Measurements from ENCODE around the gene SAMD15. TPM values are rescaled to one million over a fixed set of nuclear protein-coding genes. Genes with fewer than 3 reads are reported as not detected.

Gene SAMD15
- polyA plus RNA-seq, 1 experiment: 0.72 TPM

GRCh38 chr14:77344377-77344996 is 32.7 kb upstream of the SAMD15 start:
- TF ChIP-seq CTCF (IDR thresholded peaks at IDR 0.05; ENCODE audit: low read depth, low read length): no peak
- ChIA-PET CTCF (interaction anchor here (0.6 to 1.8 kb wide), 2 partner anchors 29 to 148 kb away, joined by 3 to 7 read pairs; no protein-coding TSS in a partner anchor), POLR2A (no interaction called here)
- H3K27ac ChIP-seq (ENCODE audit: low read depth, low read length): no peak overlapping the region
- H3K9me3 ChIP-seq (ENCODE audit: control insufficient read depth, insufficient read depth, low read length): no peaks in the 10 kb centered on the region; the same call in 1 of the 2 replicates
- H3K27me3 ChIP-seq (ENCODE audit: control insufficient read depth, insufficient read depth, low read length): no peaks in the 10 kb centered on the region
- no peak overlapping the region for H3K4me3 ChIP-seq (ENCODE audit: low read depth, low read length)
- no peak for DNase-seq (ENCODE audit: low read depth, low spot score)

GRCh38 chr14:77346495-77346894 is 30.7 kb upstream of the SAMD15 start:
- ChIA-PET CTCF (interaction anchor here (0.6 kb wide), 3 partner anchors 18 to 31 kb away, joined by 3 to 6 read pairs (median 4); no protein-coding TSS in a partner anchor), POLR2A (no interaction called here)
- H3K27me3 ChIP-seq (ENCODE audit: control insufficient read depth, insufficient read depth, low read length): no peaks in the 10 kb centered on the region
- DNase-seq (ENCODE audit: low read depth, low spot score): no peak
- H3K27ac ChIP-seq (ENCODE audit: low read depth, low read length): no peak overlapping the region
- H3K4me3 ChIP-seq (ENCODE audit: low read depth, low read length): no peak overlapping the region
- TF ChIP-seq CTCF (IDR thresholded peaks at IDR 0.05; ENCODE audit: low read depth, low read length): no peak
- no peaks in the 10 kb centered on the region; the same call in 1 of the 2 replicates for H3K9me3 ChIP-seq (ENCODE audit: control insufficient read depth, insufficient read depth, low read length)

GRCh38 chr14:77347751-77348150 is 29.4 kb upstream of the SAMD15 start:
- DNase-seq (ENCODE audit: low read depth, low spot score): no peak
- H3K27me3 ChIP-seq (ENCODE audit: control insufficient read depth, insufficient read depth, low read length): no peaks in the 10 kb centered on the region
- H3K4me3 ChIP-seq (ENCODE audit: low read depth, low read length): no peak overlapping the region
- ChIA-PET CTCF (no interaction called here), POLR2A (no interaction called here)
- H3K9me3 ChIP-seq (ENCODE audit: control insufficient read depth, insufficient read depth, low read length): no peaks in the 10 kb centered on the region
- no peak for TF ChIP-seq CTCF (IDR thresholded peaks at IDR 0.05; ENCODE audit: low read depth, low read length)
- no peak overlapping the region for H3K27ac ChIP-seq (ENCODE audit: low read depth, low read length)

GRCh38 chr14:77353469-77354141 is 23.6 kb upstream of the SAMD15 start:
- no peak for TF ChIP-seq CTCF (IDR thresholded peaks at IDR 0.05; ENCODE audit: low read depth, low read length)
- ChIA-PET CTCF (no interaction called here), POLR2A (no interaction called here)
- no peak for DNase-seq (ENCODE audit: low read depth, low spot score)
- Histone ChIP-seq H3K27ac (ENCODE audit: low read depth, low read length) (no peak overlapping the region), H3K4me3 (ENCODE audit: low read depth, low read length) (no peak overlapping the region), H3K9me3 (ENCODE audit: control insufficient read depth, insufficient read depth, low read length) (no peaks in the 10 kb centered on the region), H3K27me3 (ENCODE audit: control insufficient read depth, insufficient read depth, low read length) (no peaks in the 10 kb centered on the region)

- Histone ChIP-seq H3K4me3 (ENCODE audit: low read depth, low read length) (no peak overlapping the region), H3K9me3 (ENCODE audit: control insufficient read depth, insufficient read depth, low read length) (no peaks in the 10 kb centered on the region), H3K27me3 (ENCODE audit: control insufficient read depth, insufficient read depth, low read length) (no peaks in the 10 kb centered on the region), H3K27ac (ENCODE audit: low read depth, low read length) (no peak overlapping the region)
- DNase-seq (ENCODE audit: low read depth, low spot score): no peak
- ChIA-PET POLR2A (no interaction called here), CTCF (interaction anchor here (0.9 kb wide), 1 partner anchor 40 kb away, joined by 5 read pairs; no protein-coding TSS in a partner anchor)
- no peak for TF ChIP-seq CTCF (IDR thresholded peaks at IDR 0.05; ENCODE audit: low read depth, low read length)
Observed at GRCh38 chr14:77355811-77356210, 21.4 kb upstream of the SAMD15 start.
